Femur (tissue), 1 donor: Measurements from ENCODE around the gene TAMALIN.
"Not testable (repeated sequence)": the region's sequence is repeated elsewhere in the genome, so short reads cannot be mapped to it uniquely, and the experiment has no call there.

Experiments
- DNase-seq: peaks from one replicate; pipeline ENCODE4 v3.0.0-alpha.2; 2017

Gene TAMALIN

GRCh38 chr12:52006726-52007157 lies at the start of gene TAMALIN:
TAMALIN (plus strand) TSS chr12:52006946; CDS start chr12:52007020, 74 bp downstream.
- DNase-seq = peak; percentile 90

GRCh38 chr12:51958542-51958941 lies 48.2 kb upstream of the TAMALIN start:
- DNase-seq = no peak

GRCh38 chr12:51959211-51959610 lies 47.5 kb upstream of the TAMALIN start:
- DNase-seq = no peak

- DNase-seq = no peak
Observed at GRCh38 chr12:51959921-51960320, 46.8 kb upstream of the TAMALIN start.

GRCh38 chr12:51960488-51960887 lies 46.3 kb upstream of the TAMALIN start:
- no peak for DNase-seq

GRCh38 chr12:51960890-51961289 lies 45.9 kb upstream of the TAMALIN start:
- no peak for DNase-seq

GRCh38 chr12:51961834-51962233 lies 44.9 kb upstream of the TAMALIN start:
- no peak for DNase-seq

GRCh38 chr12:51962737-51963136 lies 44.0 kb upstream of the TAMALIN start:
- DNase-seq = no peak

GRCh38 chr12:51963477-51963876 lies 43.3 kb upstream of the TAMALIN start:
- no peak for DNase-seq

- DNase-seq = no peak
Observed at GRCh38 chr12:51969643-51970042, 37.1 kb upstream of the TAMALIN start.

GRCh38 chr12:51970904-51971646 lies 35.7 kb upstream of the TAMALIN start:
- DNase-seq = no peak

GRCh38 chr12:51971679-51972421 lies 34.9 kb upstream of the TAMALIN start:
- no peak for DNase-seq

- no peak for DNase-seq
Observed at GRCh38 chr12:51972422-51972812, 34.3 kb upstream of the TAMALIN start.

- no peak for DNase-seq
Observed at GRCh38 chr12:51972849-51973273, 33.9 kb upstream of the TAMALIN start.

- DNase-seq = no peak
Observed at GRCh38 chr12:51973560-51973959, 33.2 kb upstream of the TAMALIN start.

GRCh38 chr12:51974646-51975045 lies 32.1 kb upstream of the TAMALIN start:
- no peak for DNase-seq

- no peak for DNase-seq
Observed at GRCh38 chr12:51975196-51975595, 31.6 kb upstream of the TAMALIN start.

GRCh38 chr12:51976376-51977160 lies 30.2 kb upstream of the TAMALIN start:
- no peak for DNase-seq

GRCh38 chr12:51977320-51977753 lies 29.4 kb upstream of the TAMALIN start:
- DNase-seq = no peak

- not testable (repeated sequence) for DNase-seq
Observed at GRCh38 chr12:51979306-51979705, 27.4 kb upstream of the TAMALIN start.

- DNase-seq = peak; percentile 77
Observed at GRCh38 chr12:51980051-51980808, 26.5 kb upstream of the TAMALIN start.

- DNase-seq = no peak
Observed at GRCh38 chr12:51980809-51981127, 26.0 kb upstream of the TAMALIN start.

- DNase-seq = no peak
Observed at GRCh38 chr12:51984657-51985056, 22.1 kb upstream of the TAMALIN start.
